ENCODE results near the gene CYP4F3.
"Not testable (repeated sequence)": the region's sequence is repeated elsewhere in the genome, so short reads cannot be mapped to it uniquely, and the experiment has no call there.

CYP4F3 gene

GRCh38 chr19:15640294-15640903, at the start of gene CYP4F3:
Gene CYP4F3 (plus strand): TSS chr19:15640897. CDS start chr19:15641416, 519 bp downstream.
- Histone ChIP-seq H3K9ac (no peak within 1 kb of the TSS), H3K79me2 (no peaks in the 10 kb centered on the region), H3K27me3 (ENCODE audit: control insufficient read depth, insufficient read depth, low read length) (no peaks in the 10 kb centered on the region), H3K36me3 (ENCODE audit: control insufficient read depth, insufficient read depth, low read length) (no peaks in the 10 kb centered on the region), H3K4me2 (ENCODE audit: low read length) (no peak within 1 kb of the TSS), H3K27ac (no peak within 1 kb of the TSS), H2AFZ (no peak within 1 kb of the TSS), H3K4me1 (no peaks in the 10 kb centered on the region), H3K9me3 (ENCODE audit: control insufficient read depth, low read length) (no peaks in the 10 kb centered on the region), H3K4me3 (ENCODE audit: low read depth, low read length) (no peak within 1 kb of the TSS)
- TF ChIP-seq, protein P1, sequence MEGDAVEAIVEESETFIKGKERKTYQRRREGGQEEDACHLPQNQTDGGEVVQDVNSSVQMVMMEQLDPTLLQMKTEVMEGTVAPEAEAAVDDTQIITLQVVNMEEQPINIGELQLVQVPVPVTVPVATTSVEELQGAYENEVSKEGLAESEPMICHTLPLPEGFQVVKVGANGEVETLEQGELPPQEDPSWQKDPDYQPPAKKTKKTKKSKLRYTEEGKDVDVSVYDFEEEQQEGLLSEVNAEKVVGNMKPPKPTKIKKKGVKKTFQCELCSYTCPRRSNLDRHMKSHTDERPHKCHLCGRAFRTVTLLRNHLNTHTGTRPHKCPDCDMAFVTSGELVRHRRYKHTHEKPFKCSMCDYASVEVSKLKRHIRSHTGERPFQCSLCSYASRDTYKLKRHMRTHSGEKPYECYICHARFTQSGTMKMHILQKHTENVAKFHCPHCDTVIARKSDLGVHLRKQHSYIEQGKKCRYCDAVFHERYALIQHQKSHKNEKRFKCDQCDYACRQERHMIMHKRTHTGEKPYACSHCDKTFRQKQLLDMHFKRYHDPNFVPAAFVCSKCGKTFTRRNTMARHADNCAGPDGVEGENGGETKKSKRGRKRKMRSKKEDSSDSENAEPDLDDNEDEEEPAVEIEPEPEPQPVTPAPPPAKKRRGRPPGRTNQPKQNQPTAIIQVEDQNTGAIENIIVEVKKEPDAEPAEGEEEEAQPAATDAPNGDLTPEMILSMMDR (IDR thresholded peaks at IDR 0.05): no peak

DNA sequence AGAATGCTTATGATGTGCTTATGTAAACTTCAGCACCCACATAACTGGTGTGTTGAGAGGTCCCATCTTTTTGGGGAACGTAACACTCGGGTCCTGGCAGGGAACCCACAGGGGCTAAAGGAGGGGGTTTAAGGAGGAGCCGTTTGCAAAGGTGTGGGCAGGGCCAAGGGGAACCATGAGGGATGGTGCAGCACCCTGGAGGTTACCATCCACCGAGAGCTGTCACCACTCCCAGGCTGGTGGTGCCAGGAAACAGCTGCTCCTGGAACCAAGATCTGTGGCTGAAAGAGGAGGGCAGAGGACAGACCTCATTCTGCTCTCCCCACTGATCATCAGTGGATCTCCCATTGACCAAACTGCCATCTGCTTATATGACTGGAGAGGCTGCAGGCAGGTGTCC, 48.9 kb upstream of the CYP4F3 start:
- Histone ChIP-seq H3K27me3 (ENCODE audit: control insufficient read depth, insufficient read depth, low read length) (no peaks in the 10 kb centered on the region), H3K9ac (no peak overlapping the region), H3K27ac (no peak overlapping the region), H2AFZ (no peak overlapping the region), H3K4me3 (ENCODE audit: low read depth, low read length) (no peak overlapping the region), H3K4me2 (ENCODE audit: low read length) (no peak overlapping the region), H3K4me1 (peaks cover 6% of the 10 kb centered on the region), H3K79me2 (no peaks in the 10 kb centered on the region), H3K9me3 (ENCODE audit: control insufficient read depth, low read length) (no peaks in the 10 kb centered on the region), H3K36me3 (ENCODE audit: control insufficient read depth, insufficient read depth, low read length) (no peaks in the 10 kb centered on the region)
- TF ChIP-seq, protein P1 (IDR thresholded peaks at IDR 0.05): no peak

DNA sequence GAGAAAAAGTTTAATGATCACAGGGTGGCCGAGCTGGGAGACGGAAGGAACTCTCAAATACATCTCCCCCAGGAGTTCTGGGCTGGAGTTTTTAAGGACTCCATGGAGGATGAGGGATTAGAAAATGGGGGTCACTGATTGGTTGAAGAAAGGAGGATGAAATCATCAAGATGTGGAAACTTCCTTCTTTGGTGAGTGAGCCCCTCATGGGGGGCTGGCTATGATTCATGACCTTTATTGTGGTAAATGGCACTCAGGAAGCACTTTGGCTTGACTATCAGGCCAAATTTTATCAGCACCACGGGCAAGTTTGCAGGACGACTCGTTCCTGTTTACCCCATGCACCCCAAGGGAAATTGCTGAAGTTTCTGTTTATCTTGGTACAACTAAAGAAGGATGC, 48.2 kb upstream of the CYP4F3 start:
- H3K9ac ChIP-seq; H3K4me2 ChIP-seq (ENCODE audit: low read length); H3K9me3 ChIP-seq (ENCODE audit: control insufficient read depth, low read length); H3K4me3 ChIP-seq (ENCODE audit: low read depth, low read length); H3K36me3 ChIP-seq (ENCODE audit: control insufficient read depth, insufficient read depth, low read length); H3K4me1 ChIP-seq; H2AFZ ChIP-seq; H3K27me3 ChIP-seq (ENCODE audit: control insufficient read depth, insufficient read depth, low read length); H3K79me2 ChIP-seq; H3K27ac ChIP-seq: not testable (repeated sequence)

DNA sequence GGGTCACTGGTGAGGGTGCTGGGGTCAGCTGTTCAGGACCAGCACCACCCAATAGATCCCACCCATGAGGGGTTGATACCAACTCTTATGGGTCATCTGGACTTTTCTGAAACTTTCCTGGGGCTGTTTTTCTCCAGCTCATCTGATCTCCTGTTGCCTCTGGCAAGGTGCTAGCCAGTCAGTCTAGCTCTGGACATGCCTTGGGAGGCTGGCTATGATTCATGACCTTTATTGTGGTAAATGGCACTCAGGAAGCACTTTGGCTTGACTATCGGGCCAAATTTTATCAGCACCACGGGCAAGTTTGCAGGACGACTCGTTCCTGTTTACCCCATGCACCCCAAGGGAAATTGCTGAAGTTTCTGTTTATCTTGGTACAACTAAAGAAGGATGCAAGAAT, 46.9 kb upstream of the CYP4F3 start:
- H2AFZ ChIP-seq; H3K36me3 ChIP-seq (ENCODE audit: control insufficient read depth, insufficient read depth, low read length); H3K27me3 ChIP-seq (ENCODE audit: control insufficient read depth, insufficient read depth, low read length); H3K4me2 ChIP-seq (ENCODE audit: low read length); H3K79me2 ChIP-seq; H3K9ac ChIP-seq; H3K27ac ChIP-seq; H3K4me3 ChIP-seq (ENCODE audit: low read depth, low read length); H3K9me3 ChIP-seq (ENCODE audit: control insufficient read depth, low read length); H3K4me1 ChIP-seq: not testable (repeated sequence)

DNA sequence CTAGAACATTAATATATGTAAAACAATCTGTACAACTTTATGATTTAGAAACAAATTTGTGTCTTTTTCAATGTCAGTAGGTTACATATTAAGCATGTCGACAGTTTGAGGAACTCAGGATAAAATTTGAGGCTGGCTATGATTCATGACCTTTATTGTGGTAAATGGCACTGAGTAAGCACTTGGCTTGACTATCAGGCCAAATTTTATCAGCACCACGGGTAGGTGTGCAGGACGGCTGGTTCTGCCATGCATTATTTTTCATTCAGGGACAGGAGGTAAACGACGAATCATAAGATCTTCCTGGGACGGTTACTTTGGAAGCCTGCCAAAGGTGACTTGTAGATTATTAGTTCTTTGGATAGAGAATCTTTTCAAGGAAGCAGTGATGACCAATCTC, 45.6 kb upstream of the CYP4F3 start:
- TF ChIP-seq, protein P1 (IDR thresholded peaks at IDR 0.05): no peak
- Histone ChIP-seq H3K4me3 (ENCODE audit: low read depth, low read length) (no peak overlapping the region), H3K79me2 (no peaks in the 10 kb centered on the region), H3K9me3 (ENCODE audit: control insufficient read depth, low read length) (no peaks in the 10 kb centered on the region), H3K9ac (no peak overlapping the region), H3K4me2 (ENCODE audit: low read length) (no peak overlapping the region), H3K36me3 (ENCODE audit: control insufficient read depth, insufficient read depth, low read length) (no peaks in the 10 kb centered on the region), H3K27me3 (ENCODE audit: control insufficient read depth, insufficient read depth, low read length) (no peaks in the 10 kb centered on the region), H2AFZ (no peak overlapping the region), H3K4me1 (no peaks in the 10 kb centered on the region), H3K27ac (no peak overlapping the region)

- not testable (repeated sequence) for H3K9ac ChIP-seq; H3K4me3 ChIP-seq (ENCODE audit: low read depth, low read length); H3K79me2 ChIP-seq; H3K4me2 ChIP-seq (ENCODE audit: low read length); H3K4me1 ChIP-seq; H3K9me3 ChIP-seq (ENCODE audit: control insufficient read depth, low read length); H2AFZ ChIP-seq; H3K27me3 ChIP-seq (ENCODE audit: control insufficient read depth, insufficient read depth, low read length); H3K36me3 ChIP-seq (ENCODE audit: control insufficient read depth, insufficient read depth, low read length); H3K27ac ChIP-seq
These were observed 32.4 kb upstream of the CYP4F3 start for GRCh38 chr19:15607978-15608925.

All from parathyroid adenoma (tissue), 2 donors.